BLaER1 treated with 17β-estradiol and CSF1 and Interleukin-3, amounts not matched to agents 10 nM and 100 nM (cell line): ENCODE results near the gene PLPPR2.

Experiments
- H3K27ac ChIP-seq, 11 experiments: shearing (Covaris generic); formaldehyde crosslinking; 2 replicates each; pipeline ENCODE4 v1.8.1; 2022
- H3K27me3 ChIP-seq, 11 experiments: shearing (Covaris generic); formaldehyde crosslinking; 2 replicates each; pipeline ENCODE4 v1.8.1; 2022
- H3K36me3 ChIP-seq, 11 experiments: shearing (Covaris generic); formaldehyde crosslinking; 2 replicates each; pipeline ENCODE4 v1.8.1; 2022
- H3K4me1 ChIP-seq, 10 experiments: shearing (Covaris generic); formaldehyde crosslinking; 2 replicates each; pipeline ENCODE4 v1.8.1; 2022
- H3K4me2 ChIP-seq, 11 experiments: shearing (Covaris generic); formaldehyde crosslinking; 2 replicates each; pipeline ENCODE4 v1.8.1; 2022
- H3K4me3 ChIP-seq, 10 experiments: shearing (Covaris generic); formaldehyde crosslinking; 2 replicates each; pipeline ENCODE4 v1.8.1; 2022
- H3K9ac ChIP-seq, 11 experiments: shearing (Covaris generic); formaldehyde crosslinking; 2 replicates each; pipeline ENCODE4 v1.8.1; 2022
- H3K9me3 ChIP-seq, 11 experiments: shearing (Covaris generic); formaldehyde crosslinking; replicated peaks in 1 of 11; 2 replicates each; pipeline ENCODE4 v1.8.1; 2022
- H4K20me1 ChIP-seq, 11 experiments: shearing (Covaris generic); formaldehyde crosslinking; 2 replicates each; pipeline ENCODE4 v1.8.1; 2022
- Cebpa-rat ChIP-seq, 11 experiments: shearing (Covaris generic); IDR thresholded peaks; 2 replicates each; pipeline ENCODE4 v1.8.1; 2022

PLPPR2 gene

DNA sequence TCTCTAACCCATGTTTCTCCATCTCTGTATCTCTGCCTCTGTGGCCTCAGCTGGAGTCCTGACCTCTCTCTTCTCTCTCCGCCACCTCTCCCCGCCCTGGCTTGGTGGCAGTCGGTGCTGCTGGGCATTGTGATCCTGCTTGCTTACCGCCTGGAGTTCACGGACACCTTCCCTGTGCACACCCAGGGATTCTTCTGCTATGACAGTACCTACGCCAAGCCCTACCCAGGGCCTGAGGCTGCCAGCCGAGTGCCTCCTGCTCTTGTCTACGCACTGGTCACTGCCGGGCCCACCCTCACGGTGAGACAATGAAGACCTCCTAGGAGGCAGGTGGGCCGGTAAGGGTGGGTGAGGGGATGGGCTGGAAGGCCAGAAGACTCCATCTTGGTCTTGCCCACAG is 4.2 kb downstream of the PLPPR2 start:
- Histone ChIP-seq H3K36me3 (peaks cover 0 to 61% (median 12%) of the 10 kb centered on the region in 11 experiments; a peak in 11 of 22 replicates), H3K27ac (no peak overlapping the region), H3K9ac (no peak overlapping the region), H3K9me3 (no peaks in the 10 kb centered on the region), H3K4me2 (no peak overlapping the region), H4K20me1 (peaks cover 0 to 49% (median 0%) of the 10 kb centered on the region in 11 experiments; a peak in 9 of 22 replicates), H3K27me3 (no peaks in the 10 kb centered on the region), H3K4me1 (peaks cover 6 to 25% (median 18%) of the 10 kb centered on the region in 10 experiments; a peak in 18 of 20 replicates), H3K4me3 (no peak overlapping the region)
- TF ChIP-seq Cebpa-rat (IDR thresholded peaks at IDR 0.05): no peak

DNA sequence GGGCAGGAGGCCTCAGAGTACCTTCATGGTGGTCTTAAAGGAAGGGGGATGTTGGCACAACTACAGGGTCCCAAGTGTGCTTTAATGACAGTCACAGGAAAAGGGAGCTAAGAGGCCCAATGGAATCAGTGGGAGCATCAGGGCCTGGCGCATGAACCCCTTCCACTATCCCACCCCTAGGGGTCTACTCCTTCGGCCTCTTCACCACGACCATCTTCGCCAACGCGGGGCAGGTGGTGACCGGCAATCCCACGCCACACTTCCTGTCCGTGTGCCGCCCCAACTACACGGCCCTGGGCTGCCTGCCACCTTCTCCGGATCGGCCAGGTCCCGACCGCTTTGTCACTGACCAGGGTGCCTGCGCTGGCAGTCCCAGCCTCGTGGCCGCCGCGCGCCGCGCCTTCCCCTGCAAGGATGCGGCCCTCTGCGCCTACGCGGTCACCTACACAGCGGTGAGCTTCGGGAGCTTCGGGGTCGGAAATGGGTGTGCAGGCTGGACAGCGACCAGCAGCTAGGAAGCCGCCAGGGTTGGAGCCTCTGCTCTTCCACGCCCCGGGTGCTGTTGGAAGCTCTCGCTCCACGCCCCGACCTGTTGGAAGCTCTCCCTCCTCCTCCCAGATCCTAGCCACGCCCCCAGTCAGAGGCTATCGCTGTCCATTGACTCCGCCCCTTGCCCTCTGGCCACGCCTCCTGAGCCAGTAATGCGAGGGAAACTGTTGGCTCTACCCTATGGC is 6.0 kb downstream of the PLPPR2 start:
- Histone ChIP-seq H3K4me3 (no peak overlapping the region), H3K9me3 (no peaks in the 10 kb centered on the region), H3K27ac (no peak overlapping the region), H3K36me3 (peaks cover 0 to 78% (median 12%) of the 10 kb centered on the region in 11 experiments; a peak in 12 of 22 replicates), H3K27me3 (no peaks in the 10 kb centered on the region), H4K20me1 (peaks cover 0 to 56% (median 0%) of the 10 kb centered on the region in 11 experiments; a peak in 9 of 22 replicates), H3K4me1 (peaks cover 0 to 14% (median 10%) of the 10 kb centered on the region in 10 experiments; a peak in 14 of 20 replicates), H3K4me2 (no peak overlapping the region), H3K9ac (no peak overlapping the region)
- no peak for TF ChIP-seq Cebpa-rat (IDR thresholded peaks at IDR 0.05)

DNA sequence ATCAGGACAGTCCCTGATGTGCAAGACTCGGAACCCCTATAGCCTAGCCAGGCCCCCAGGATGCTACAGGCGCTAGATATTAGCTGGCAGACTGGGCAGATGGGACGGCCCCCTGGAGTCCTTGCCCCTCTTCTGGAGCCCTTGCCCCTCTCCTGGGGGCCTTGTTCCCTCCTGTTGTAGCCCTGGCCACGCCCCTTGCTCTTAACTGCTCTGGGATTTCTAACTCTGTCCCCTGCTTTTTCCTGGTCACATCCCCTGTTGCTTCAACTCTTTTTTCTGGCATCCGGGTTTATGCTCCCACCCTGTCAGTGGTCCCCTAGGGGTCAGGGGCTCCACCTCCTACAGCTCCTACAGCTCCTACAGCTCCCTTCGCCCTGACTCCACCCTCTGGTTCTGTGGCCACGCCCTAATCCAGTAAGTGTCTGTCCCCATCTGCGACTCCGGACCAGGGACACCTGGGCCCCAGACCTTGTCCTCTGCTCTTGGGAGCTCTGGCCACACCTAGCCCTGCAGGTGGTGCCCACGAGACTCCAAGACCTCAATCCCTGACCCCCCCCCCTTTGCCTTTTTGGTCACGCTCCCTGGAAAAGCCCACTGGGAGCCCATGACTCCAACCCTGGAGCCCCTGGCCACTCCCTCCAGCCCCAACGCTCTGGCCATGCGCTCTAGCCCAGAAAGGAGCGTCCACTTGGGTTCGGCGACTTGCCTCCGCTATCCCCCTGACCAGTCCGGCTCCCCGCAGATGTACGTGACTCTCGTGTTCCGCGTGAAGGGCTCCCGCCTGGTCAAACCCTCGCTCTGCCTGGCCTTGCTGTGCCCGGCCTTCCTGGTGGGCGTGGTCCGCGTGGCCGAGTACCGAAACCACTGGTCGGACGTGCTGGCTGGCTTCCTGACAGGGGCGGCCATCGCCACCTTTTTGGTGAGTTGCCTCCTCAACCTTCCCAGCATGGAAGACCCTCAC is 6.8 kb downstream of the PLPPR2 start:
- H3K9me3 ChIP-seq: no peaks in the 10 kb centered on the region
- H3K4me1 ChIP-seq: peaks cover 0 to 5% (median 1%) of the 10 kb centered on the region in 10 experiments; a peak in 7 of 20 replicates
- no peak overlapping the region for H3K4me2 ChIP-seq
- H3K4me3 ChIP-seq: no peak overlapping the region
- H3K27me3 ChIP-seq: no peaks in the 10 kb centered on the region
- H4K20me1 ChIP-seq: peaks cover 0 to 49% (median 0%) of the 10 kb centered on the region in 11 experiments; a peak in 8 of 22 replicates
- no peak overlapping the region for H3K27ac ChIP-seq
- H3K9ac ChIP-seq: no peak overlapping the region
- peaks cover 0 to 81% (median 12%) of the 10 kb centered on the region in 11 experiments; a peak in 12 of 22 replicates for H3K36me3 ChIP-seq
- TF ChIP-seq Cebpa-rat (IDR thresholded peaks at IDR 0.05): no peak

DNA sequence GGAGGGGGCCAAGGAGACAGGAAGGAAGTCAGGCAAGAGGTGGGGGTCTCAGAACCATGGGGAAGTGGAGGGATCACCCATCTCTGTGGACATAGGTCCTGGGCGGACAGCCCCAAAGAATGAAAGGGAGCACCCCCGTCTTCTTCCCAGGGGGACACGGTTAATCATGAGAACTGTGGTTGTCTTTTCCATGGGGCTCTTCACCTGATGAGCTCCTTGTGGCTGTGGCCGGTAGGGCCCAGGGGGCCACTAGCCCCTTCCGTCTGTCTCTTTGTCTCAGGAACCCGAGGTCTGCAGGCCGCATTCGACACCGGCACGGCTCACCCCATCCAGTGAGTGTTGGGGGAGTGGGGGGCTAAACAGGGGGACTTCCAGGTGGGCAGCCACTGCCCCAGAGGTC is 8.6 kb downstream of the PLPPR2 start:
- Histone ChIP-seq H3K9me3 (no peaks in the 10 kb centered on the region), H3K36me3 (peaks cover 0 to 88% (median 12%) of the 10 kb centered on the region in 11 experiments; a peak in 13 of 22 replicates), H3K27ac (no peak overlapping the region), H3K4me2 (no peak overlapping the region), H3K27me3 (no peaks in the 10 kb centered on the region), H4K20me1 (peaks cover 0 to 32% (median 0%) of the 10 kb centered on the region in 11 experiments; a peak in 6 of 22 replicates), H3K4me3 (no peak overlapping the region), H3K9ac (no peak overlapping the region), H3K4me1 (peaks cover 0 to 3% (median 0%) of the 10 kb centered on the region in 10 experiments; a peak in 1 of 20 replicates)
- no peak for TF ChIP-seq Cebpa-rat (IDR thresholded peaks at IDR 0.05)

DNA sequence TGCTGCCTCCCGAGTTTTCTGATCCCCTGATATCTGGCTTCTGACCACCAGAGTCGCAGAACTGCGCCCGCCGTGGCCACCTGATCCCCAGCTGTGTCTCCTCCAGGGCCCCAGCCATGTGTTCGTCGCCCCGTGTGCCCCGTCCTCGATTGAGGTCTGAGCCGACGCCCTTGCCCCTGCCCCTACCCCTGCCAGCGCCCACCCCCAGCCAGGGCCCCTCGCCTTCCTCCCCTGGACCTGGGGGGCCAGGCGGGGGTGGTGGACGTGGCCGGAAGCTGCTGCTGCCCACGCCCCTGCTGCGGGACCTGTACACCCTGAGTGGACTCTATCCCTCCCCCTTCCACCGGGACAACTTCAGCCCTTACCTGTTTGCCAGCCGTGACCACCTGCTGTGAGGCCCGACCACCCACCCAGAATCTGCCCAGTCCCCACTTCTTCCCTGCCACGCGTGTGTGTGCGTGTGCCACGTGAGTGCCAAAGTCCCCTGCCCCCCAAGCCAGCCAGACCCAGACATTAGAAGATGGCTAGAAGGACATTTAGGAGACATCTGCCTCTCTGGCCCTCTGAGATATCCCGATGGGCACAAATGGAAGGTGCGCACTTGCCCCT is 9.2 kb downstream of the PLPPR2 start:
- no peak overlapping the region for H3K4me3 ChIP-seq
- no peaks in the 10 kb centered on the region for H3K9me3 ChIP-seq
- no peak overlapping the region for H3K9ac ChIP-seq
- peaks cover 0 to 83% (median 12%) of the 10 kb centered on the region in 11 experiments; a peak in 13 of 22 replicates for H3K36me3 ChIP-seq
- peaks cover 0 to 35% (median 0%) of the 10 kb centered on the region in 11 experiments; a peak in 5 of 22 replicates for H4K20me1 ChIP-seq
- H3K27ac ChIP-seq: no peak overlapping the region
- no peak overlapping the region for H3K4me2 ChIP-seq
- H3K4me1 ChIP-seq: no peaks in the 10 kb centered on the region; a peak in 1 of 20 replicates
- no peaks in the 10 kb centered on the region for H3K27me3 ChIP-seq
- TF ChIP-seq Cebpa-rat (IDR thresholded peaks at IDR 0.05): no peak

DNA sequence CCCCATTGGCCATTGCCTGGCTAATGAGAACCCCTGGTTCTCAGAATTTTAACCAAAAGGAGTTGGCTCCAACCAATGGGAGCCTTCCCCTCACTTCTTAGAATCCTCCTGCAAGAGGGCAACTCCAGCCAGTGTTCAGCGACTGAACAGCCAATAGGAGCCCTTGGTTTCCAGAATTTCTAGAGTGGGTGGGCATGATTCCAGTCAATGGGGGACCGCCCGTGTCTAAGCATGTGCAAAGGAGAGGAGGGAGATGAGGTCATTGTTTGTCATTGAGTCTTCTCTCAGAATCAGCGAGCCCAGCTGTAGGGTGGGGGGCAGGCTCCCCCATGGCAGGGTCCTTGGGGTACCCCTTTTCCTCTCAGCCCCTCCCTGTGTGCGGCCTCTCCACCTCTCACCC is 9.7 kb downstream of the PLPPR2 start:
- no peak overlapping the region for H3K4me3 ChIP-seq
- peaks cover 0 to 78% (median 12%) of the 10 kb centered on the region in 11 experiments; a peak in 13 of 22 replicates for H3K36me3 ChIP-seq
- H3K9me3 ChIP-seq: no peaks in the 10 kb centered on the region
- H3K4me1 ChIP-seq: no peaks in the 10 kb centered on the region; a peak in 1 of 20 replicates
- H3K4me2 ChIP-seq: no peak overlapping the region
- peaks cover 0 to 35% (median 0%) of the 10 kb centered on the region in 11 experiments; a peak in 5 of 22 replicates for H4K20me1 ChIP-seq
- no peaks in the 10 kb centered on the region for H3K27me3 ChIP-seq
- no peak for TF ChIP-seq Cebpa-rat (IDR thresholded peaks at IDR 0.05)
- no peak overlapping the region for H3K27ac ChIP-seq
- H3K9ac ChIP-seq: no peak overlapping the region

DNA sequence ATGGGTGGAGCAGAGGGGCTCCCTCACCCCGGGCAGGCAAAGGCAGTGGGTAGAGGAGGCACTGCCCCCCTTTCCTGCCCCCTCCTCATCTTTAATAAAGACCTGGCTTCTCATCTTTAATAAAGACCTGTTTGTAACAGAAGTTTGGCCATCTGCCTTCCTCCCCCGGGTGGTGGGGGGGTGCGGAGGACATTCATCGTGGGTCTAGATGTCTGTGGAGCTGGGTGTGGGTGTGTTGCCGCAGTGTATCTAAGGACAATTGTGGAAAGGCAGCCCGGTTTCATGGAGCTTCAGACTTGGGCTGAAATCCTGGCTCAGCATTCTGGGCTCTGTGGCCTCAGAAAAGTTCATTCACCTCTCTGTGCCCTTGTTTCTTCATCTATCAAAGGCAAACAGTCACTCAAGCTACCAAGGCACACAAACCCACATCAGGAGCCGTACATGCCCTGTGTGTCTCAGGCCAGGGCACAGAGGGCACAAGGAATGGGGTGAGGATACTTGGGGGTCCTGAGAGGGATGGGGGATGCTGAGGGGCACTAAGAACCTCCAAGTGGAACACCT is 10.4 kb downstream of the PLPPR2 start:
- Histone ChIP-seq H3K27me3 (no peaks in the 10 kb centered on the region), H3K4me3 (no peak overlapping the region), H3K9ac (no peak overlapping the region), H3K4me1 (no peaks in the 10 kb centered on the region; a peak in 2 of 20 replicates), H4K20me1 (peaks cover 0 to 35% (median 0%) of the 10 kb centered on the region in 11 experiments; a peak in 5 of 22 replicates), H3K4me2 (no peak overlapping the region), H3K36me3 (peaks cover 0 to 71% (median 12%) of the 10 kb centered on the region in 11 experiments; a peak in 13 of 22 replicates), H3K27ac (no peak overlapping the region), H3K9me3 (no peaks in the 10 kb centered on the region)
- TF ChIP-seq Cebpa-rat (IDR thresholded peaks at IDR 0.05): no peak

DNA sequence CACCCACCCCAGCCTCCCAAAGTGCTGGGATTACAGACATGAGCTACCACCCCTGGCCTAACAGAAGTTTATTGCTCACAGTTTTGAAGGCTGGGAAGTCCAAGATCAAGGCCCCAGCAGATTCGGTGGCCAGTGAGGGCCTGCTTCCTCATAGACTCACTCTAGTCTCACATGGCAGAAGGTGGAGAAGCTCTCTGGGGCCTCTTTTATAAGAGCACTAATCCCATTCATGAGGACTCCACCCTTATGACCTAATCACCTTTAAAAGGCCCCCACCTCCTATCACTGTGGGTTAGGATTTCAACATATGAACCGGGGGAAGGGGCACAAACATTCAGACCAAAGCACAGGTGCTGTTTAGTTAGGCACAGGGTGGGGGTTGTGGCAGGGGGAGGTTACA is 12.3 kb downstream of the PLPPR2 start:
- peaks cover 0 to 23% (median 0%) of the 10 kb centered on the region in 11 experiments; a peak in 3 of 22 replicates for H4K20me1 ChIP-seq
- TF ChIP-seq Cebpa-rat (IDR thresholded peaks at IDR 0.05): no peak
- no peaks in the 10 kb centered on the region for H3K27me3 ChIP-seq
- no peak overlapping the region for H3K4me3 ChIP-seq
- H3K4me2 ChIP-seq: no peak overlapping the region
- H3K4me1 ChIP-seq: no peaks in the 10 kb centered on the region; a peak in 2 of 20 replicates
- no peak overlapping the region for H3K27ac ChIP-seq
- no peak overlapping the region for H3K9ac ChIP-seq
- H3K36me3 ChIP-seq: peaks cover 0 to 52% (median 8%) of the 10 kb centered on the region in 11 experiments; a peak in 12 of 22 replicates
- no peaks in the 10 kb centered on the region for H3K9me3 ChIP-seq
